MM.1S (cell line): Measurements from ENCODE around the gene RGS7.
A peak's percentile ranks its signal among the peaks of the same experiment; 100 is the strongest.

Source experiments
- DNase-seq: peaks from one replicate; pipeline ENCODE4 v3.0.0-alpha.2; 2015
- H2AFZ ChIP-seq: fragments of 300-600 bp; sonication (generic); 2 replicates; pipeline ENCODE4 v1.6.0; 2016; ENCODE audit warnings: antibody characterized with exemption, low read length
- H3F3A ChIP-seq: fragments of 300-600 bp; sonication (generic); 2 replicates; pipeline ENCODE4 v1.6.1; 2016; ENCODE audit warnings: mild to moderate bottlenecking, antibody characterized with exemption, low read length, moderate library complexity, mixed read lengths; ENCODE audit not compliant: insufficient read depth
- H3K27ac ChIP-seq: fragments of 300-600 bp; sonication (generic); 2 replicates; pipeline ENCODE4 v1.5.1; 2016; ENCODE audit warnings: mild to moderate bottlenecking, low read length
- H3K27me3 ChIP-seq: fragments of 300-600 bp; sonication (generic); replicated peaks from 2 replicates; pipeline ENCODE4 v1.6.0; 2016; ENCODE audit warnings: low read length; ENCODE audit not compliant: insufficient read depth
- H3K36me3 ChIP-seq: fragments of 300-600 bp; sonication (generic); replicated peaks from 2 replicates; pipeline ENCODE4 v1.6.1; 2016; ENCODE audit warnings: mild to moderate bottlenecking, low read length, mixed read lengths; ENCODE audit not compliant: insufficient read depth
- H3K4me1 ChIP-seq: fragments of 300-600 bp; sonication (generic); 2 replicates; pipeline ENCODE4 v1.6.1; 2016; ENCODE audit warnings: low read length, mixed read lengths
- H3K4me2 ChIP-seq: fragments of 300-600 bp; sonication (generic); 2 replicates; pipeline ENCODE4 v1.6.0; 2016; ENCODE audit warnings: low read depth, low read length
- H3K4me3 ChIP-seq: fragments of 300-600 bp; sonication (generic); 2 replicates; pipeline ENCODE4 v1.5.1; 2016; ENCODE audit warnings: low read length, mixed read lengths
- H3K79me2 ChIP-seq: fragments of 300-600 bp; sonication (generic); 2 replicates; pipeline ENCODE4 v1.6.1; 2016; ENCODE audit warnings: mixed run types, low read length, mixed read lengths
- H3K9ac ChIP-seq: fragments of 300-600 bp; sonication (generic); 2 replicates; pipeline ENCODE4 v1.6.1; 2016; ENCODE audit warnings: low read length, mixed read lengths
- H3K9me2 ChIP-seq: fragments of 300-600 bp; sonication (generic); replicated peaks from 2 replicates; pipeline ENCODE4 v1.6.1; 2016; ENCODE audit warnings: mild to moderate bottlenecking, low read length, mixed read lengths; ENCODE audit not compliant: insufficient read depth
- H3K9me3 ChIP-seq: fragments of 300-600 bp; sonication (generic); replicated peaks from 2 replicates; pipeline ENCODE4 v1.6.1; 2016; ENCODE audit warnings: mild to moderate bottlenecking, low read length, mixed read lengths; ENCODE audit not compliant: insufficient read depth
- H4K20me1 ChIP-seq: fragments of 300-600 bp; sonication (generic); 2 replicates; pipeline ENCODE4 v1.6.1; 2016; ENCODE audit warnings: mild to moderate bottlenecking, low read length, moderate library complexity, mixed read lengths; ENCODE audit not compliant: insufficient read depth
- EZH2 ChIP-seq: fragments of 300-600 bp; sonication (generic); optimal IDR thresholded peaks from 2 replicates; pipeline ENCODE3; 2017; ENCODE audit warnings: low read depth, mild to moderate bottlenecking, antibody characterized with exemption, low read length, mixed read lengths
- EZH2phosphoT487 ChIP-seq: fragments of 300-600 bp; sonication (generic); IDR thresholded peaks from 2 replicates; pipeline ENCODE4 v1.6.1; 2018; ENCODE audit warnings: antibody characterized with exemption, low read length
- TF ChIP-seq, protein P1 (sequence below): fragments of 300-600 bp; sonication (generic); IDR thresholded peaks from 2 replicates; pipeline ENCODE4 v1.5.1; 2016; ENCODE audit warnings: antibody characterized with exemption, low read length, mixed read lengths

Gene RGS7

DNA sequence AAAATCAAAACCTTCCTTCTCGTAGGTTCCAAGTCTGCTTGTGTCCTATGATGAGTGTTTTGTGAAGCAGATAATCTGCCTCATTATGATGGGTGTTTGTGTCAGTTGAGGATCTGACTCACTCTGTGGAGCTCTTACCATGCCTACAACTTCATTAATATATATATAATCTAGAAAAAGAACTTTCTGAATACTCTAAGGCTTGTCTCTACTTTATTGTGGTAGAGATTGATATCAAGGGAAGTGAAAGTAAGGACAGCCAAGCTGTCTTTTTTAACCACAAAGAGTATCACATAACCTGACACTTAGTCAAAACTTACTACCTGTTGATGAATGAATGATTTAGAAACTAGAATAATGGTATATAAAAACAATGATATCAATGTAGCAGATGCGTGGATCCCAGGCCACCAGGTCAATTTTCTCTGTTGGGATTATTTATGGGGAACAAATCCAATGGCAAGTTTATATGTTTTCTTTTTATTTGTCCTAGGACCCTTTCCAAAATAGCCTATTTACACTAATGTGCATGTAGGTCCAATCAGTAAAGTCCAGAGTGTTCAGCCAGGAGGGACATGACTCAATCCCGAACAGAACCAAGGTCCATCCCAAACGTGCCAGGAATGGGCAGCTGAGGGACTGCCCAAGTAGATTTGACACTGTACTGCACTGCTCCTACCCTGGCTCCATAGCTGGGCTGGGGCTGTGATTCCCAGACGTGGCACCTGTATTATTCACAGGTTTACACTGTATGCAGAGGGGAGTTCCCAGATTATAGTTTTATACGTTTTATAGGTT lies 562.8 kb downstream of the RGS7 start:
- Histone ChIP-seq H3F3A (no peaks in the 10 kb centered on the region), H3K9ac (no peak overlapping the region), H3K79me2 (no peaks in the 10 kb centered on the region), H3K27ac (no peak overlapping the region), H2AFZ (no peak overlapping the region), H3K9me3 (no peaks in the 10 kb centered on the region), H3K4me1 (no peaks in the 10 kb centered on the region), H3K4me3 (no peak overlapping the region), H3K4me2 (no peak overlapping the region), H3K9me2 (no peaks in the 10 kb centered on the region), H3K27me3 (no peaks in the 10 kb centered on the region), H3K36me3 (no peaks in the 10 kb centered on the region), H4K20me1 (no peaks in the 10 kb centered on the region)
- TF ChIP-seq, protein P1, sequence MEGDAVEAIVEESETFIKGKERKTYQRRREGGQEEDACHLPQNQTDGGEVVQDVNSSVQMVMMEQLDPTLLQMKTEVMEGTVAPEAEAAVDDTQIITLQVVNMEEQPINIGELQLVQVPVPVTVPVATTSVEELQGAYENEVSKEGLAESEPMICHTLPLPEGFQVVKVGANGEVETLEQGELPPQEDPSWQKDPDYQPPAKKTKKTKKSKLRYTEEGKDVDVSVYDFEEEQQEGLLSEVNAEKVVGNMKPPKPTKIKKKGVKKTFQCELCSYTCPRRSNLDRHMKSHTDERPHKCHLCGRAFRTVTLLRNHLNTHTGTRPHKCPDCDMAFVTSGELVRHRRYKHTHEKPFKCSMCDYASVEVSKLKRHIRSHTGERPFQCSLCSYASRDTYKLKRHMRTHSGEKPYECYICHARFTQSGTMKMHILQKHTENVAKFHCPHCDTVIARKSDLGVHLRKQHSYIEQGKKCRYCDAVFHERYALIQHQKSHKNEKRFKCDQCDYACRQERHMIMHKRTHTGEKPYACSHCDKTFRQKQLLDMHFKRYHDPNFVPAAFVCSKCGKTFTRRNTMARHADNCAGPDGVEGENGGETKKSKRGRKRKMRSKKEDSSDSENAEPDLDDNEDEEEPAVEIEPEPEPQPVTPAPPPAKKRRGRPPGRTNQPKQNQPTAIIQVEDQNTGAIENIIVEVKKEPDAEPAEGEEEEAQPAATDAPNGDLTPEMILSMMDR: no peak
- TF ChIP-seq EZH2phosphoT487 (no peak), EZH2 (no peak)
- DNase-seq: peak; percentile 37

DNA sequence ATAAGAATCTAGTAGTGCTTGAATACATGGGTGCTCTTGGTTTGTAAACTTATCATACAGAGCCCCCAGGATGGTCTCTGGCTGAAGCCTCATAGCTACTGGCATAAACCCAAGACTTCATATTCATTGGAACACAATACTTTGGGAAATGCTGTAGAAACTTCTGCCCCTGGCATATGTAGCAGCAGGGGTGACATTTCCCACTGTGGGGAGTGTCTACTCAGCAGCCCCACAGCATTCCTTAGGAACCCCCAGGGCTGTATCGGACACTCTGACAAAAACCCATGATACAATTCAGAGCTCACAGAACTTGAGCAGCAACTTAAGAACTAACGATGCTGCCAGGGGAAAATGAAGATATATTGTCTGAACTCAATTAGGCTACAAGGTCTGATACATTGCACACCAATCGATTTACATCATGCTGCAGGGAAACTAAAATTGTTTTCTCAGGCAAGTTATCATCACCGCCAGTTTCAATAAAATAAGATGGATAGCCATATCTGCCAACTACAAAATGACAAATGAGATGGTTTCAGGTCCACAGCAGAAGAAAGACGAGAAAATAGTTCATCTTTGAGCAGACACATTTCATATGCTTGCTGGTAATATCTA lies 564.0 kb downstream of the RGS7 start:
- no peak overlapping the region for H3K9ac ChIP-seq
- H3K4me2 ChIP-seq: no peak overlapping the region
- H3K27ac ChIP-seq: no peak overlapping the region
- TF ChIP-seq, protein P1: no peak
- TF ChIP-seq EZH2: no peak
- TF ChIP-seq EZH2phosphoT487: no peak
- H3K9me3 ChIP-seq: no peaks in the 10 kb centered on the region
- DNase-seq: no peak
- no peaks in the 10 kb centered on the region for H4K20me1 ChIP-seq
- no peak overlapping the region for H3K4me3 ChIP-seq
- no peaks in the 10 kb centered on the region for H3K79me2 ChIP-seq
- no peaks in the 10 kb centered on the region for H3K4me1 ChIP-seq
- H3K36me3 ChIP-seq: no peaks in the 10 kb centered on the region
- no peaks in the 10 kb centered on the region for H3F3A ChIP-seq
- H3K9me2 ChIP-seq: no peaks in the 10 kb centered on the region
- H2AFZ ChIP-seq: no peak overlapping the region
- no peaks in the 10 kb centered on the region for H3K27me3 ChIP-seq

DNA sequence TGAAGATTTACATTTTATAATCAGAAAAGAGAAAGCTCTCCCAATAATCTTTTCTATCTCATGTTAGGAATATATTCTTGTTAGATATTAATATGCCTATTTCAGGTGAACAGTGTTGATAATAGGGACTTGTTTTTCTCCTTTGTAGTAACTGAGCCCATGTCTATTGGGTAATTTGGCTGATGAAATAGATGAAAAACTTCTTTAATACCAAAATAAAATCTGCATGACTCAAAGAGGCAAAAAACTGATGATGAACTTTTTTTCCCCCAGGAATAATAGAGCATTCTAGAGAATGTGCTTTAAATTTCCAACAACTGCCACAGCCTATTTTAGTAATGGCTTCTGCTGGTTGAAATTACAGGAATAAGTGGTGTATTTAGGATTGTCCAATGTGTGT lies 566.1 kb downstream of the RGS7 start:
- no peak overlapping the region for H3K4me3 ChIP-seq
- H3K9ac ChIP-seq: no peak overlapping the region
- DNase-seq: no peak
- H3K9me3 ChIP-seq: no peaks in the 10 kb centered on the region
- H2AFZ ChIP-seq: no peak overlapping the region
- H3K27me3 ChIP-seq: no peaks in the 10 kb centered on the region
- no peaks in the 10 kb centered on the region for H3K9me2 ChIP-seq
- H3F3A ChIP-seq: no peaks in the 10 kb centered on the region
- no peaks in the 10 kb centered on the region for H3K79me2 ChIP-seq
- H3K4me2 ChIP-seq: no peak overlapping the region
- no peaks in the 10 kb centered on the region for H4K20me1 ChIP-seq
- H3K36me3 ChIP-seq: no peaks in the 10 kb centered on the region
- H3K27ac ChIP-seq: no peak overlapping the region
- no peaks in the 10 kb centered on the region for H3K4me1 ChIP-seq
- TF ChIP-seq EZH2phosphoT487 (no peak), EZH2 (no peak)
- TF ChIP-seq, protein P1: no peak
